SW480 (cell line): ENCODE measurements around the gene PCDH11X.
"Not testable (repeated sequence)": the region's sequence is repeated elsewhere in the genome, so short reads cannot be mapped to it uniquely, and the experiment has no call there.

Experiments used
- DNase-seq: peaks from one replicate; pipeline ENCODE4 v3.0.0-alpha.2; 2016; ENCODE audit warnings: low spot score

Gene PCDH11X, protein sequence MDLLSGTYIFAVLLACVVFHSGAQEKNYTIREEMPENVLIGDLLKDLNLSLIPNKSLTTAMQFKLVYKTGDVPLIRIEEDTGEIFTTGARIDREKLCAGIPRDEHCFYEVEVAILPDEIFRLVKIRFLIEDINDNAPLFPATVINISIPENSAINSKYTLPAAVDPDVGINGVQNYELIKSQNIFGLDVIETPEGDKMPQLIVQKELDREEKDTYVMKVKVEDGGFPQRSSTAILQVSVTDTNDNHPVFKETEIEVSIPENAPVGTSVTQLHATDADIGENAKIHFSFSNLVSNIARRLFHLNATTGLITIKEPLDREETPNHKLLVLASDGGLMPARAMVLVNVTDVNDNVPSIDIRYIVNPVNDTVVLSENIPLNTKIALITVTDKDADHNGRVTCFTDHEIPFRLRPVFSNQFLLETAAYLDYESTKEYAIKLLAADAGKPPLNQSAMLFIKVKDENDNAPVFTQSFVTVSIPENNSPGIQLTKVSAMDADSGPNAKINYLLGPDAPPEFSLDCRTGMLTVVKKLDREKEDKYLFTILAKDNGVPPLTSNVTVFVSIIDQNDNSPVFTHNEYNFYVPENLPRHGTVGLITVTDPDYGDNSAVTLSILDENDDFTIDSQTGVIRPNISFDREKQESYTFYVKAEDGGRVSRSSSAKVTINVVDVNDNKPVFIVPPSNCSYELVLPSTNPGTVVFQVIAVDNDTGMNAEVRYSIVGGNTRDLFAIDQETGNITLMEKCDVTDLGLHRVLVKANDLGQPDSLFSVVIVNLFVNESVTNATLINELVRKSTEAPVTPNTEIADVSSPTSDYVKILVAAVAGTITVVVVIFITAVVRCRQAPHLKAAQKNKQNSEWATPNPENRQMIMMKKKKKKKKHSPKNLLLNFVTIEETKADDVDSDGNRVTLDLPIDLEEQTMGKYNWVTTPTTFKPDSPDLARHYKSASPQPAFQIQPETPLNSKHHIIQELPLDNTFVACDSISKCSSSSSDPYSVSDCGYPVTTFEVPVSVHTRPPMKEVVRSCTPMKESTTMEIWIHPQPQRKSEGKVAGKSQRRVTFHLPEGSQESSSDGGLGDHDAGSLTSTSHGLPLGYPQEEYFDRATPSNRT (N-terminal part only)

DNA sequence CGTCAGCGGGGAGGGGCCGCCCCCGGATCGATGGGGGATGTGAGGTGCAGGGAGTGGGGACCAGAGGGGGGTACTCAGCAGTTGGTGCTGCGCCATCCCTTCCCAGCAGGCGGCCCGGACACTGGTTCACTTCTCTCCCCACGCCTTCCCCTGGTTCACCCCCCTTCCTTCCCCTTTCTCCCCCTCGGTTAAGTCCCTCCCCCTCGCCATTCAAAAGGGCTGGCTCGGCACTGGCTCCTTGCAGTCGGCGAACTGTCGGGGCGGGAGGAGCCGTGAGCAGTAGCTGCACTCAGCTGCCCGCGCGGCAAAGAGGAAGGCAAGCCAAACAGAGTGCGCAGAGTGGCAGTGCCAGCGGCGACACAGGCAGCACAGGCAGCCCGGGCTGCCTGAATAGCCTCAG lies at the start of gene PCDH11X:
Gene PCDH11X (plus strand): TSS at position 241 of the 400 bp plus-strand sequence. CDS start 56,130 bp downstream, outside the sequence.
- not testable (repeated sequence) for DNase-seq

DNA sequence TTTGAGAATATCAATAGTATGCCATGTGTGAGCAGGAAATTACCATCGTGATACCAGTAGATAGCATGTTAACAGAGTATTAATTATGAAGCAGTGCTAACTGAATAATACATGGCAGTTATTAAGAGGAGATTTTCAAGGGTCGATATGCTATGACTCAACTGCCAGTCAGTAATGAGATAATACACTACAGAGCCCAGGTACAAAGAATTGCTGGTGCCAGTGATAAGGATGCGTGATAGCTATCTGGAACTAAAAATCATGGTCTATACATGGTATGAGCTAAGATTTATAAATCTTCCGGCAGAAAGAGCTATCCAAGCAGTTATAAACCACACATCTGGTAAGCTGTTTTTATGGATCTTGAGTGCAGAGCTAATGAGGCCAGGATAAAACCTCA lies 31.7 kb upstream of the PCDH11X start:
- DNase-seq = not testable (repeated sequence)

DNA sequence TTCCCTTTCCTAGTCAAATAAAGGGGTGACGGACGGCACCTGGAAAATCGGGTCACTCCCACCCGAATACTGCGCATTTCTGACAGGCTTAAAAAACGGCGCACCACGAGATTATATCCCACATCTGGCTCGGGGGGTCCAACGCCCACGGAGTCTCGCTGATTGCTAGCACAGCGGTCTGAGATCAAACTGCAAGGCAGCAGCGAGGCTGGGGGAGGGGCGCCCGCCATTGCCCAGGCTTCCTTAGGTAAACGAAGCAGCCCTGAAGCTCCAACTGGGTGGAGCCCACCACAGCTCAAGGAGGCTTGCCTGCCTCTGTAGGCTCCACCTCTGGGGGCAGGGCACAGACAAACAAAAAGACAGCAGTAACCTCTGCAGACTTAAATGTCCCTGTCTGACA lies 26.2 kb upstream of the PCDH11X start:
- DNase-seq = not testable (repeated sequence)

DNA sequence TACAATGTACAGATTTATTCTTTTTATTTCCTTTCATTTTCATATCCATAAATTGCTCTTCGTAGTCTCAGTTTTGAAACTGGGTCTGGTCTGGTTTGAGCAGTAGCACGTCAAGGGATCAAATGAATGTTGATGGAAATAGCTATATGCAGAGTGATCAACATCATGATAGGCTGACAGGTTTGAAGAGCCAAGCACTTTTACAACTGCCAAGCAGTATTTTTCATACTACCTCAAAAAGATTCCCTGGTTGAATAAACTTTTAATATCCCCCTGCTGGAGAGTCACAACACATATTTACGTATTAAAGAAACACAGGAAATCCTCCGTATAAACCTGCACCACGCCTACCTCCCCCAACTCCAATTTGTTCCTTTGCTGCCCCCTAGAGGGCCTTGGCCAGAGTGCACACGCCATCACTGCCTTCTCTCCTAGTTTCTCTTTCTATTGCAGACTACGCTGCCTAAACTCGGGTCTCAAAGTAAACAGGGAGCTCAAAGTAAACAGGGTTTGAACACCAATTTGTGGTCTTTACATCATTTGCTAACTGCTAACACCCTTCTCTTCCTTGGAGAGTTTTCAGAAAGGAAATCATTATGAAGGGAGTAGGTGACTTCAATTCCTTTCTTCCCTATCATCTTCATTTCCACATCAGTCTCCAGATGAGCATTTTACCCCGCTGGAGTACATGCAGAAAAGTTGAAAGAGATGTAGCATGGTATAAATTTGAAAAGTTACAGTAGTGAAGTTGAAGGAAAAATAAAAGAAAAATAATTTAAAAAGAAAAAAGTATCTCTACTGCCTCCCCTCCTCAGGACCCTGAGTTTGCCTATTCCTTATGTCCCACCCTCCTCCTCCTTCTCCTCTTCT lies 8.3 kb upstream of the PCDH11X start:
- not testable (repeated sequence) for DNase-seq

DNA sequence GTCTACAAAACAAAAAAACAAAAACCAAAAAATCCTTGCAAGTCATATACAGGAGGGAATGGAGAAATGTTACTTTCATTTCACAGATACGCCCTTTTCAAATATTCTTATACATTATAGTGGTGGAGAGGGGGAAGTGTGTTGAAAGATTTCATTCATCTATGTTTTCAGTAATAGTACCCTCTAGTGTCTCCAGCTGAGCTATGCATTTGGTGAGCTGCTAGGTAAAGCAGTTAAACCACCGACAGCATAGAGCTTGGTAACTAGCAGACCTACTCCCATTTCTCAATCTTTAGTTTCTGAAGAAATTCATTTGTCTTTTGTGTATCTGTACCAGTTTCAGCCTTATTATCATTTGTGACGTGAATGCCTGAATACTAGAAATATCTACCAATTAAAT lies 5.2 kb upstream of the PCDH11X start:
- DNase-seq = not testable (repeated sequence)

DNA sequence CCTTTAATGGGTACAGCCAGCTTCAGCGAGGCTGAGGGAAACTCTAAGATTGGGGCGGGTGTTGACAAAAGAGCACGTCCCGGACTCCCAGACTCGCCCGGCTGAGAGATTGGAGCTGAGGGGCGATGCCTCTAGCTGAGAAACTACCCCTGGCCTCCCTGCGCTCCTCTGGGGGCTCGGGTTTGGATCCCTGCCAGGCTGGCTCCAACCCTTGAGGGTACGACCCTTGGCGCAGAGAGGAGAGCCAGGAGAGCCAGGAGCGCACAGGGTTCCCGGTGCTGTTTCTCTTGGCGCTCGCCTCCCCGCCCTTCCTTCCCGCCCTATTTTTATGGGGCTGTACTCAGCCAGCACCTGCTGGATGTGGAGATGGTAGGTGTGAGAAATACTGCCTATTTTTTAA lies 833 bp downstream of the PCDH11X start:
- not testable (repeated sequence) for DNase-seq

DNA sequence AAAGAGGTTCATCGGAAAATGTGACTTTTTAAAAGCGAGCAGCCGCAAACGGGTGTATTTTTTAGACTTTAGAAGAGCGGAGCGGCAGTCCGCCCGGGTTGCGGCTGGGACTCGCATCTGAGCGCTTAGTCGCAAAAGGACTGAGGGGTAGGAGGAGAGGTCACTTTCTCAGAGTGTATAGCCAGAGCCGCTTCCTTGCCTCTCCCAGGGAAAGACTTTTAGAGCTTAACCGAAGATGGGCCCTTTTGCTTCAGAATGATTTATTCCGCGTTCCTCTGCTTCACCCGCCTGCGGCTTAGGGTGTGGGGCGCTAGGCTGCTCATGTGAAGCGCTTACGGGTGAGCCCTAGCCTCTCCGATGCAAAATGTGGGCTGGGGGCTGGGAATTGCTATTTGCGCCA lies 1.5 kb downstream of the PCDH11X start:
- DNase-seq = not testable (repeated sequence)

DNA sequence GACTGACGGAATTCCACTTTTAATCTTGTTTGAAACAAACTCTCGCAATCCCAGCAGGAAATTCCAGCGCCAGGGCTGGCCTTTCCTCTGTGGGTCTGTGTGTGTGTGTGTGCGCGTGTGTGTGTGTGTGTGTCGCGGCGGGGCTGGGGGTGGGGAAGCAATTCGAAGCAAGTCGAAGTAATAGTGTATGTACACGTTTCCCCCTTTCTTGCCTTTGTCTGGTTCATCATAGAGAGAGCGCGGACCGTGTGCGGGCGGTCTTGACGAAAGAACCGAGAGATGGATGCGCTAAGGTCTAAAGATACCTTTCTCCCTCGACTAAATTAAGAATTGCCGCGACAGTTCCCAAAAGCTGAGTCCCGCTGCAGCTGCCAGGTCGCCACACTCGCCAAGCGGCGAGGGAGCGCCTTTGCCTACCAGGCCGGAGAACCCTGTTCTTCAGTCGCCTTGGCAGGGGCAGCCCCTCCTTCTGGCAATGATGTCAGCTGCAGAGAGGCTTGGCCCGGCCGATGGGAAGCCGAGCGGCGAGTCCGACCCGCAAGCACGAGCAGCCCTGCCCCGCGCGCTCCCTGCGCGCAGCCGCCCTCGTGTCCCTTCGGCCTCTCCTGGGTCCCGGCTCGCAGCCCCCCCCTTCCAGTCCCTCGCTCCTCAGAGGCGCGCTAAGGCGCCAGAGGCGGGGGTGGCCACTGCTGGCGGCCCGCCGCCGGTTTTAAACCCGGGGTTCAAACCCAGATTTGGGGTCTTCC lies 2.6 kb downstream of the PCDH11X start:
- not testable (repeated sequence) for DNase-seq

DNA sequence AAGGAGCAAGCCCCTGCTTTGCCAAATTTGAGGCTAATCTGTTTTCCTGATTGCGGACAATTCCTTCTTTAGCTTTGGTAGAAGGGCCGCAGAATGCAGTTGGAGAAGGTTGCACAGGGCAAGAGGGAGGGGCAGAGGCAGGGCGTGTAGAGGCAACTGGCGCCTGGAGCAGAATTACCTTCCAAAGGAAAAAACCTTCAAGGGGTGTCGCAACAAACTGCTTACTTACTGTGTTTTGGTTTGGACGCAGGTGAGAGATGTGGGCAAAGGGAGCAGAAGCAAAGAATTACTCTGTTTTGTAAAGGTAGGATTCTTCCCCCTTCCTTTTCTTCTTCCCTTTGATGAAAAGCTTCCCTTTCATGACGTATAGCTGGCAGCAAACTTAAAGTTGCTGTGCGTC lies 3.6 kb downstream of the PCDH11X start:
- not testable (repeated sequence) for DNase-seq

DNA sequence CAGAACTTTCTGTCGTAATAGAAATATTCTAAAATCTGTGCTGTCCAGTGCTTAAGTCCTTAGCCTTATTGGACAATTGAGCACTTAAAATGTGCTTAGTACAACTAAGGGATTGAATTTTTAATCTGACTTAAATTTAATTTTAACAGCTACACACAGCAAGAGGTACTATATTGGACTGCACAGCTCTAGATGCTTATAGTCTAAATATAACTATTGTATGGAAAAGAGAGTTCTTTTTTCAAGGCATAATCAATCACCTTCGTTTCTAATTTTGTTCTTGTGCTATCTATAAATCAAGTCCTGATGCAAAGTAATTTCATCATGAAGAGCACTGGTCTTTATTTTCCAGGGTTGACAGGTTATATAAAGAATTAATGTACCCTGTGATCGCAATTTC lies 38.4 kb downstream of the PCDH11X start:
- not testable (repeated sequence) for DNase-seq

DNA sequence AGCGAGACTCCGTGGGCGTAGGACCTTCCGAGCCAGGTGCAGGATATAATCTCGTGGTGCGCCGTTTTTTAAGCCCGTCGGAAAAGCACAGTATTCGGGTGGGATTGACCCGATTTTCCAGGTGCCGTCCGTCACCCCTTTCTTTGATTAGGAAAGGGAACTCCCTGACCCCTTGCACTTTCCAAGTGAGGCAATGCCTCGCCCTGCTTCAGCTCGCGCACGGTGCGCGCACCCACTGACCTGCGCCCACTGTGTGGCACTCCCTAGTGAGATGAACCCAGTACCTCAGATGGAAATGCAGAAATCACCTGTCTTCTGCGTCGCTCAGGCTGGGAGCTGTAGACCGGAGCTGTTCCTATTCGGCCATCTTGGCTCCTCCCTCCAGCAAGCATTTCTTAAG lies 46.1 kb downstream of the PCDH11X start:
- DNase-seq = not testable (repeated sequence)
